GF-D8 (cell line): ENCODE data around the gene SPINK14.

Experiments
- DNase-seq: peaks from one replicate; lab custom pipeline; 2025; lab: John Stamatoyannopoulos, UW

The SPINK14 gene

GRCh38 chr5:148168246-148168645, at the start of gene SPINK14:
Gene SPINK14, plus strand, starts transcription at chr5:148168546. Its CDS starts 1,187 bp downstream, at chr5:148169733.
- no peak for DNase-seq

GRCh38 chr5:148120317-148120716, 48.0 kb upstream of the SPINK14 start:
- no peak for DNase-seq

- DNase-seq: no peak
These were observed 42.7 kb upstream of the SPINK14 start for GRCh38 chr5:148125641-148126040.

- DNase-seq: no peak
These were observed 33.0 kb upstream of the SPINK14 start for GRCh38 chr5:148135091-148136048.

- no peak for DNase-seq
These were observed 27.5 kb upstream of the SPINK14 start for GRCh38 chr5:148140846-148141245.

- no peak for DNase-seq
These were observed 26.7 kb upstream of the SPINK14 start for GRCh38 chr5:148141645-148142044.

GRCh38 chr5:148145916-148146315, 22.4 kb upstream of the SPINK14 start:
- DNase-seq: no peak

- no peak for DNase-seq
These were observed 21.9 kb upstream of the SPINK14 start for GRCh38 chr5:148146487-148146886.

GRCh38 chr5:148147415-148147814, 20.9 kb upstream of the SPINK14 start:
- DNase-seq: no peak

- no peak for DNase-seq
These were observed 16.5 kb upstream of the SPINK14 start for GRCh38 chr5:148151872-148152271.

GRCh38 chr5:148152781-148153180, 15.6 kb upstream of the SPINK14 start:
- DNase-seq: no peak

GRCh38 chr5:148156609-148157008, 11.7 kb upstream of the SPINK14 start:
- no peak for DNase-seq

GRCh38 chr5:148162038-148162437, 6.3 kb upstream of the SPINK14 start:
- no peak for DNase-seq

GRCh38 chr5:148163345-148163744, 5.0 kb upstream of the SPINK14 start:
- DNase-seq: no peak

- DNase-seq: no peak
These were observed 1.6 kb upstream of the SPINK14 start for GRCh38 chr5:148166550-148167283.

- no peak for DNase-seq
These were observed 4.0 kb downstream of the SPINK14 start for GRCh38 chr5:148172377-148172776.

- no peak for DNase-seq
These were observed 8.1 kb downstream of the SPINK14 start for GRCh38 chr5:148176480-148176879.

- no peak for DNase-seq
These were observed 8.9 kb downstream of the SPINK14 start for GRCh38 chr5:148177207-148177606.

GRCh38 chr5:148179234-148179824, 11.0 kb downstream of the SPINK14 start:
- peak; percentile 16 for DNase-seq

- peak; percentile 68 for DNase-seq
These were observed 18.1 kb downstream of the SPINK14 start for GRCh38 chr5:148186248-148187003.

- DNase-seq: no peak
These were observed 22.7 kb downstream of the SPINK14 start for GRCh38 chr5:148191010-148191409.

- DNase-seq: no peak
These were observed 24.9 kb downstream of the SPINK14 start for GRCh38 chr5:148193202-148193601.
